Activated T-cell treated with anti-CD3 and anti-CD28 coated beads for 4 hours (primary cell): ENCODE results near the gene HPCAL1.

Experiments
- DNase-seq: peaks from one replicate; pipeline ENCODE4 v3.0.0-alpha.2; 2020

The HPCAL1 gene

GRCh38 chr2:10338270-10339188 lies 35.8 kb downstream of the HPCAL1 start:
- no peak for DNase-seq

GRCh38 chr2:10339647-10340592 lies 37.2 kb downstream of the HPCAL1 start:
- no peak for DNase-seq

GRCh38 chr2:10340593-10340975 lies 37.9 kb downstream of the HPCAL1 start:
- no peak for DNase-seq

- no peak for DNase-seq
These were observed 38.5 kb downstream of the HPCAL1 start for GRCh38 chr2:10341193-10341592.

- no peak for DNase-seq
These were observed 39.7 kb downstream of the HPCAL1 start for GRCh38 chr2:10342245-10342951.

GRCh38 chr2:10343191-10343590 lies 40.5 kb downstream of the HPCAL1 start:
- no peak for DNase-seq

- no peak for DNase-seq
These were observed 41.0 kb downstream of the HPCAL1 start for GRCh38 chr2:10343658-10344057.

GRCh38 chr2:10344105-10345066 lies 41.7 kb downstream of the HPCAL1 start:
- no peak for DNase-seq

- no peak for DNase-seq
These were observed 42.4 kb downstream of the HPCAL1 start for GRCh38 chr2:10345126-10345525.

- DNase-seq, result no peak
These were observed 43.1 kb downstream of the HPCAL1 start for GRCh38 chr2:10345813-10346212.

GRCh38 chr2:10346929-10347561 lies 44.3 kb downstream of the HPCAL1 start:
- no peak for DNase-seq

GRCh38 chr2:10347562-10347948 lies 44.9 kb downstream of the HPCAL1 start:
- DNase-seq, result no peak

GRCh38 chr2:10348891-10349290 lies 46.2 kb downstream of the HPCAL1 start:
- no peak for DNase-seq

GRCh38 chr2:10350761-10351160 lies 48.1 kb downstream of the HPCAL1 start:
- no peak for DNase-seq

- DNase-seq, result no peak
These were observed 49.7 kb downstream of the HPCAL1 start for GRCh38 chr2:10352361-10352760.

GRCh38 chr2:10352972-10353371 lies 50.3 kb downstream of the HPCAL1 start:
- no peak for DNase-seq

GRCh38 chr2:10353931-10354330 lies 51.2 kb downstream of the HPCAL1 start:
- DNase-seq, result no peak

GRCh38 chr2:10354399-10354798 lies 51.7 kb downstream of the HPCAL1 start:
- DNase-seq, result no peak

- no peak for DNase-seq
These were observed 53.1 kb downstream of the HPCAL1 start for GRCh38 chr2:10355471-10356438.

GRCh38 chr2:10356439-10356811 lies 53.7 kb downstream of the HPCAL1 start:
- no peak for DNase-seq
